Esophagus squamous epithelium (tissue), 4 donors: ENCODE results near the gene LYRM1.
A peak's percentile ranks its signal among the peaks of the same experiment; 100 is the strongest.

Source experiments
- POLR2A ChIP-seq, 4 donors: fragments of 450-650 bp; IDR thresholded peaks; one replicate each; pipeline ENCODE4 v1.6.1; 2017; ENCODE audit warnings: antibody characterized with exemption in 4 of 4, mild to moderate bottlenecking in 4 of 4, moderate library complexity in 3 of 4
- TF ChIP-seq, protein P1 (sequence below), 6 experiments: fragments of 450-650 bp in 4 of 6; fragments of 200-600 bp in 2 of 6; sonication (generic) in 2 of 6; IDR thresholded peaks; one replicate each; pipeline ENCODE4 v1.5.1; 2016 to 2019; ENCODE audit warnings: antibody characterized with exemption in 6 of 6, mild to moderate bottlenecking in 4 of 6, moderate library complexity in 4 of 6

DNA sequence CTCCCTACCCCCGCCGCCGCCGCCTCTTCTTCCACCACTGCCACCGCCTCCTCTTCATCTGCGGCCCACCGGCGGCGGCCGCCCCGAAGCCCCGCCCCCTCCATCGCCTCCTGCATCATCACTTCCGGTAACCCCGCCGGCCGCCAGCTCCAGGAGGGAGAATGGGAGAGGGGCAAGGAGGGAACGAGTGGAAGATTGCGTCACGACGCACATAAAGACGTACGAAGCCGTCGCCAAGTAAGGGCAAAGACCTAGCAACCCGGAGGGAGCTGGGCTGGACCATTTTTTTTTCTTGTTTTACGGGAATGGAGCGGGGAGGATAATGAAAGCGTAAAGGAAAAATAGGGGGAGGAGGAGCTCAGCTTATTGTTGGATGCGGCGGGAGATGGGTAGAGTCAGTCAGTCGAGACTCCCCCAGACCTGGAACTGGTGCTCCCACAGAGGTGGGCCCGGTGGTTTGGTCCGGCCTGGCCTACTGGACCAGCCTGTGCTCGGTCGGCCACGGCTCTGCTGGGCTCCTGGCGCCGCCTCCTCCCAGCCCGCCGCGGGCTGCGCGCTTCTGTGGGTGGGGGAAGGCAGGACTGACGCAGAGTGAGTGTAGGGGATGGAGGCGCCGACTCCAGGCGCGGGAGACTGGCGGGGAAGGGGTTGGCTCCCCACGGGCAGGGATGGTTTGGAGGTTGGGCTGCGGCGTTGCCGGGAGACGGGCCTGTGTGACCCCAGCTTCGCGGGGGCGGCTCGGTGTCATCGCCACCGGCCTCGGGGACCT lies at the start of gene LYRM1, which contains the start of gene DCUN1D3:
- TF ChIP-seq, protein P1, sequence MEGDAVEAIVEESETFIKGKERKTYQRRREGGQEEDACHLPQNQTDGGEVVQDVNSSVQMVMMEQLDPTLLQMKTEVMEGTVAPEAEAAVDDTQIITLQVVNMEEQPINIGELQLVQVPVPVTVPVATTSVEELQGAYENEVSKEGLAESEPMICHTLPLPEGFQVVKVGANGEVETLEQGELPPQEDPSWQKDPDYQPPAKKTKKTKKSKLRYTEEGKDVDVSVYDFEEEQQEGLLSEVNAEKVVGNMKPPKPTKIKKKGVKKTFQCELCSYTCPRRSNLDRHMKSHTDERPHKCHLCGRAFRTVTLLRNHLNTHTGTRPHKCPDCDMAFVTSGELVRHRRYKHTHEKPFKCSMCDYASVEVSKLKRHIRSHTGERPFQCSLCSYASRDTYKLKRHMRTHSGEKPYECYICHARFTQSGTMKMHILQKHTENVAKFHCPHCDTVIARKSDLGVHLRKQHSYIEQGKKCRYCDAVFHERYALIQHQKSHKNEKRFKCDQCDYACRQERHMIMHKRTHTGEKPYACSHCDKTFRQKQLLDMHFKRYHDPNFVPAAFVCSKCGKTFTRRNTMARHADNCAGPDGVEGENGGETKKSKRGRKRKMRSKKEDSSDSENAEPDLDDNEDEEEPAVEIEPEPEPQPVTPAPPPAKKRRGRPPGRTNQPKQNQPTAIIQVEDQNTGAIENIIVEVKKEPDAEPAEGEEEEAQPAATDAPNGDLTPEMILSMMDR (IDR thresholded peaks at IDR 0.05) = peak in 1 of 6 experiments; percentile 4
- TF ChIP-seq POLR2A (IDR thresholded peaks at IDR 0.05) = peak in 3 of 4 donors; percentile 53 to 96 (median 91)
